ENCODE measurements around the gene SMARCC2. TPM values are rescaled to one million over a fixed set of nuclear protein-coding genes. Genes with fewer than 3 reads are reported as not detected.

The SMARCC2 gene
- total and polyA plus RNA-seq, 9 of the 15 experiments (the other 6 are each of a cell fraction or from before 2014, with no cell fraction given): 11.9 to 86.0 (median 36.6) TPM

- no peak for TF ChIP-seq NR2C2 (CRISPR knock-in tag; IDR thresholded peaks at IDR 0.05)
- no peak for TF ChIP-seq NR2C2 (tag; IDR thresholded peaks at IDR 0.05)
- no peak for TF ChIP-seq TCF3 (CRISPR knock-in tag; IDR thresholded peaks at IDR 0.05)
- peak in 1 of 2 experiments; percentile 17; a peak in 1 of 4 replicates for TF ChIP-seq TEAD1 (CRISPR knock-in tag; IDR thresholded peaks at IDR 0.05)
- TF ChIP-seq MYC (IDR thresholded peaks at IDR 0.05; ENCODE audit: low read depth, low read length): 0 out of 2 replicates have a peak, but pooled peaks have one; percentile 39
- no peak for TF ChIP-seq MYC (CRISPR knock-in tag; IDR thresholded peaks at IDR 0.05; ENCODE audit: borderline replicate concordance, low read depth)
- TF ChIP-seq ATF3 (IDR thresholded peaks at IDR 0.05): peak; percentile 87
- no peak for TF ChIP-seq ATF3 (CRISPR knock-in tag; conservative IDR thresholded peaks at IDR 0.05)
Observed at GRCh38 chr12:56220611-56221231, 31.4 kb upstream of the SMARCC2 start (continued).

GRCh38 chr12:56219840-56220239 lies 30.6 kb upstream of the SMARCC2 start:
- H3K9ac ChIP-seq (ENCODE audit: insufficient read depth in 1 of 2, low read depth in 2 of 2, low read length in 2 of 2): no peak overlapping the region
- in situ Hi-C loops (cut with MboI): no loop called here
- TF ChIP-seq CTCF (IDR thresholded peaks at IDR 0.05 in 2 of 3, conservative IDR thresholded peaks at IDR 0.05 in 1 of 3; ENCODE audit: insufficient read depth in 2 of 3, low read depth in 1 of 3, low read length in 3 of 3) (no peak), ZNF24 (IDR thresholded peaks at IDR 0.05) (no peak), TSHZ1 (CRISPR knock-in tag; IDR thresholded peaks at IDR 0.05) (no peak), MAFG (tag; conservative IDR thresholded peaks at IDR 0.05) (no peak)

More at GRCh38 chr12:56219840-56220239, 30.6 kb upstream of the SMARCC2 start:
- Histone ChIP-seq H3K9me3 (replicated peaks; ENCODE audit: control insufficient read depth, insufficient read depth, low read depth, low read length) (no peaks in the 10 kb centered on the region), H4K20me1 (replicated peaks; ENCODE audit: control insufficient read depth, insufficient read depth, low read length) (no peaks in the 10 kb centered on the region), H3K27ac (ENCODE audit: extremely low read depth, low read depth, low read length) (no peak overlapping the region), H3K4me3 (no peak overlapping the region), H3K27me3 (ENCODE audit: control insufficient read depth in 2 of 2, insufficient read depth in 2 of 2, low read length in 2 of 2) (no peaks in the 10 kb centered on the region), H3K4me1 (replicated peaks in 1 of 2; ENCODE audit: control insufficient read depth in 2 of 2, insufficient read depth in 2 of 2, low read length in 2 of 2) (peaks cover 15 to 31% of the 10 kb centered on the region in 2 experiments; a peak in 4 of 5 replicates), H3K79me2 (ENCODE audit: control insufficient read depth, insufficient read depth, low read length) (peaks cover 39% of the 10 kb centered on the region), H3K36me3 (ENCODE audit: control insufficient read depth, insufficient read depth, low read length) (peaks cover 17% of the 10 kb centered on the region; the same call in 2 of the 3 replicates), H3K9me1 (ENCODE audit: control insufficient read depth, insufficient read depth, low read length) (no peaks in the 10 kb centered on the region), H2AFZ (ENCODE audit: low read depth, low read length) (no peak overlapping the region), H3K4me2 (ENCODE audit: insufficient read depth, low read length) (no peak overlapping the region)
- no peak for ATAC-seq
- FAIRE-seq: no peak
- BruUV-seq (replicated peaks): no TSS peak
- 90% methylated on average over 9 of the region's 9 CpGs for WGBS (ENCODE audit: insufficient coverage, low coverage, missing lambda C conversion rate)
- intact Hi-C loops (cut with micrococcal nuclease): loop anchor here (10.0 kb wide), 1 partner anchor 175 kb away; the partner anchor contains the start of gene RPS26
- POLR2A ChIA-PET: interaction anchor here (0.6 to 3.4 kb wide), 3 partner anchors 13 to 168 kb away, joined by 3 to 68 read pairs (median 22); partner anchors contain the start of gene SMARCC2
- CTCF ChIA-PET (ENCODE audit: low intra/inter-chr PET ratio): interaction anchor here (0.6 kb wide), 1 partner anchor 37 kb away, joined by 3 read pairs; no protein-coding TSS in a partner anchor
- DNase-seq (ENCODE audit: extremely low read depth in 1 of 4, low spot score in 3 of 4): no peak

Data from K562 (cell line).